GM06990 (cell line): ENCODE results near the gene AHCTF1.

Experiments
- DNase-seq: peaks from one replicate; pipeline ENCODE4 v3.0.0-alpha.2; 2011; ENCODE audit not compliant: insufficient read length; ENCODE audit errors: extremely low read depth
- H3K27me3 ChIP-seq: replicated peaks from 2 replicates; pipeline ENCODE4 v1.6.0; 2011; ENCODE audit warnings: low read length; ENCODE audit not compliant: control insufficient read depth, insufficient read depth
- H3K36me3 ChIP-seq: 2 replicates; pipeline ENCODE4 v1.5.1; 2011; ENCODE audit warnings: low read length; ENCODE audit not compliant: control insufficient read depth, insufficient read depth
- H3K4me3 ChIP-seq: replicated peaks from 2 replicates; pipeline ENCODE4 v1.5.1; 2011; ENCODE audit warnings: low read depth, mild to moderate bottlenecking, control low read depth, low read length
- TF ChIP-seq, protein P1 (sequence below): IDR thresholded peaks from 2 replicates; pipeline ENCODE4 v1.5.1; 2011; ENCODE audit warnings: low read length, control low read depth, mild to moderate bottlenecking, inconsistent platforms; ENCODE audit not compliant: insufficient read depth, poor library complexity, severe bottlenecking

The AHCTF1 gene

DNA sequence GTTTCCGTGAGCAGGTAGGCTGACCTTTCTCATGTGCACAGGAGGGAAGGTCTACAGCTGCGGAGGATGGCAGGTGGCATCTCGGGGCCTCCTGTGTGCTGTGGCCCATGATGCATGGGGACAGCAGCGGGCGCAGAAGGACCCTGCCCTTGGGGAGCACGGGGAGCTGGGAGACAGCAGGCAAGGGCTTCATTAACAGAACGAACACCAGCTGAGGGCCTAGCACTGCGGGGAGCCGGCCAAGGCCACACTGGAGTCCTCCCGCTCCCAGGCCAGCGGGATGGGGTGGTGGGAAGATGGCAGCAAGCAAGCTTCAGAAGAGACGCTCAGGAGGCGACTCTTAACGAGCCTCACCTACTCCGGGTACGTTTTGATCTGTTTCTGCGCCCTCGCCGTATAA is 140.9 kb downstream of the AHCTF1 start:
- DNase-seq: no peak
- TF ChIP-seq, protein P1, sequence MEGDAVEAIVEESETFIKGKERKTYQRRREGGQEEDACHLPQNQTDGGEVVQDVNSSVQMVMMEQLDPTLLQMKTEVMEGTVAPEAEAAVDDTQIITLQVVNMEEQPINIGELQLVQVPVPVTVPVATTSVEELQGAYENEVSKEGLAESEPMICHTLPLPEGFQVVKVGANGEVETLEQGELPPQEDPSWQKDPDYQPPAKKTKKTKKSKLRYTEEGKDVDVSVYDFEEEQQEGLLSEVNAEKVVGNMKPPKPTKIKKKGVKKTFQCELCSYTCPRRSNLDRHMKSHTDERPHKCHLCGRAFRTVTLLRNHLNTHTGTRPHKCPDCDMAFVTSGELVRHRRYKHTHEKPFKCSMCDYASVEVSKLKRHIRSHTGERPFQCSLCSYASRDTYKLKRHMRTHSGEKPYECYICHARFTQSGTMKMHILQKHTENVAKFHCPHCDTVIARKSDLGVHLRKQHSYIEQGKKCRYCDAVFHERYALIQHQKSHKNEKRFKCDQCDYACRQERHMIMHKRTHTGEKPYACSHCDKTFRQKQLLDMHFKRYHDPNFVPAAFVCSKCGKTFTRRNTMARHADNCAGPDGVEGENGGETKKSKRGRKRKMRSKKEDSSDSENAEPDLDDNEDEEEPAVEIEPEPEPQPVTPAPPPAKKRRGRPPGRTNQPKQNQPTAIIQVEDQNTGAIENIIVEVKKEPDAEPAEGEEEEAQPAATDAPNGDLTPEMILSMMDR: no peak
- Histone ChIP-seq H3K27me3 (no peaks in the 10 kb centered on the region), H3K4me3 (no peak overlapping the region), H3K36me3 (no peaks in the 10 kb centered on the region)

DNA sequence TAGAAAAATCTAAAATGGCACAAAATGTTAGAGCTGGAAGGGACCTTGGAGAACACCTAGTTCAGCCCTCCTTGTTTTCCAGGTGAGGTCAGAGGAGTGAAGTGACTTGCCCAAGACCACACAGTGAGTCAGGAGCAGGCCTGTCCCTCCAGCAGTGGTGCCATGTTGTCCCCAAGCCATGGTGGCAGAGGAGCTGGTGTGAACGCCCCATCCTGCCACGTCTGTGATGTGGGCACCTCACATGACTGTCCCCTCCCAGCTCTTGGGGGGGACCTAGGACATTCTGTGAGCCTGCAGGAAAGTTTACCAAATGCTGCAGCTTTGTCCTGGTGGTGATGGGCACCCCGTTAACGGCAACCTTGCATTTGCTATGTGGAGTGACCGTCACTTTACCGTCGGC is 141.4 kb downstream of the AHCTF1 start:
- no peak overlapping the region for H3K4me3 ChIP-seq
- H3K36me3 ChIP-seq: no peaks in the 10 kb centered on the region
- TF ChIP-seq, protein P1: no peak
- DNase-seq: no peak
- H3K27me3 ChIP-seq: no peaks in the 10 kb centered on the region

DNA sequence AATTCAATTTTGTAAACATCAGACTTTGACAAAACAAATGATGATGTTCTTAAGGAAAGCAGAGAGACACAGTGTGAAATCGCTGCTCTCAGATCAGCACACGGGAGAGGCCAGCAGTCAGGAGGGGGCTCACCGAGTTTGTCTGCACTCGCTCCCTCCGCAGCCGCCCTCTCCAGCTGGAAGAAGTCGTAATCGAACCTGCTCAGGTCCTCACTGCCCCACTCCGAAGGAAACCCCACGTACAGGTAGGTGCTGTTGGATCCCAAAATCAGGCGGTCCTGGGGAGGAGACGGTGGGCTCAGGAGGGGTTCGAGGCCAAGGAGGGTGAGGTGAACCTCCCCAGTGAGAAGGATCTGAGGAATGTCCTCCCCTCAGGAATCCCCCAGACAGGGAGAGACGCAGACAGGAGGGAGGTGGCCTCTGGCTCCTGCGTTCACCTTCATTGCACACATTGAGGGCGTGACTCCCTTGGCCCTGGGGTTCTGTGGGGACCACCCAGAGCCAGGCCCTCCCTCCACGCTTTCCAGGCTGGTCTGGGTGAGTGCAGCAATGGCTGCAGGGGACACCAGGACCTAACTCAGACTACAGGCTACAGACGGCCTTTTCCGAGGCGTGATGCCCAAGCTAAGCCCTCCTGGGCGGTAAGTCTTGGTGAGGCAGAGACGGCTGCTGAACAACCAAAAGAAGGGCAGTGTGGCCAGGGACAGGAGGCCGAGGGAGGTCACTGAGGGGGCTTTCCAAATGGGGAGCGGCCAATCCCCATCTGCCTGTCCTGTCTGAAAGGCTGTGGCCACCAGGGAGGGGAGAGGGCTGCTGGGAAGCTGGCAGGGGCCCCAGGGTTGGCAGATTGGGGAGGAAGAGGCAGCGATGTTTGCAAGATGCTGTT is 142.1 kb downstream of the AHCTF1 start:
- Histone ChIP-seq H3K27me3 (no peaks in the 10 kb centered on the region), H3K36me3 (no peaks in the 10 kb centered on the region), H3K4me3 (no peak overlapping the region)
- no peak for DNase-seq
- TF ChIP-seq, protein P1: no peak
